IPS DF 6.9 (cell line): ENCODE data around the gene ZFHX2.
"Not testable (repeated sequence)": the region's sequence is repeated elsewhere in the genome, so short reads cannot be mapped to it uniquely, and the experiment has no call there.

Source experiments
- DNase-seq: peaks from one replicate; pipeline ENCODE4 v3.0.0-alpha.2; 2013; ENCODE audit warnings: low read depth, low spot score
- H3K27ac ChIP-seq: one replicate; pipeline ENCODE4 v1.5.1; 2013; ENCODE audit warnings: low read length, control low read depth
- H3K27me3 ChIP-seq: 2 replicates; pipeline ENCODE4 v1.6.1; 2013; ENCODE audit warnings: mild to moderate bottlenecking, low read length; ENCODE audit not compliant: control insufficient read depth, insufficient read depth
- H3K36me3 ChIP-seq: 2 replicates; pipeline ENCODE4 v1.6.1; 2013; ENCODE audit warnings: low read length; ENCODE audit not compliant: control insufficient read depth, insufficient read depth
- H3K4me1 ChIP-seq: 2 replicates; pipeline ENCODE4 v1.6.1; 2013; ENCODE audit warnings: low read length; ENCODE audit not compliant: control insufficient read depth, insufficient read depth
- H3K4me3 ChIP-seq: 2 replicates; pipeline ENCODE4 v1.5.1; 2013; ENCODE audit warnings: mild to moderate bottlenecking, low read length
- H3K9me3 ChIP-seq: 2 replicates; pipeline ENCODE4 v1.6.1; 2013; ENCODE audit warnings: low read length, inconsistent platforms; ENCODE audit not compliant: control insufficient read depth, insufficient read depth
- WGBS: extraction: QIAGEN DNeasy Blood & Tissue Kit; methylation state at CpG from one replicate; pipeline ENCODE4 v1.1.7; 2013; ENCODE audit warnings: mixed read lengths, missing lambda C conversion rate; ENCODE audit not compliant: insufficient read length, insufficient coverage; 5-methylcytosine and 5-hydroxymethylcytosine counted together

Gene ZFHX2

DNA sequence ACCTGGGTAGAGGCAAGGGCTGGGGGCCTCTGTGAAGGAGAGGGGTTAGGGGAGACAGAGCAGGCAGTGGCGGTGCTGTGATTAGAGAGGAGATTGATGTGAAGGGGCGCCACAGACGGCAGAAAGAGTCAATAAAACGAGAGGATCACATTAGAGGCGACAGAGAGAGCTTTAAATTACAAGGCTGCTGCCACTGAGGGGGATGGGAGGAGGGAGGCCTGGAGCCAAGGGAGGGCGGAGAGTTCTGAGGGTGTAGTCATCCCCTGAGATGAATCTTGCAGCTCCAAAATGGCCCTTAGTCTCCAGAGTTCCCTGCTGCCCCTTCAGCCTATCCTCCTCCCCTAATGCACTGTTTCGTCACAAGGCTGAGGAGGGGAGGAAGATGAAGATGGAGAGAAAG is 12.8 kb downstream of the ZFHX2 start:
- DNase-seq, result no peak
- Histone ChIP-seq H3K27ac (peak overlapping the region; percentile 88), H3K27me3 (no peaks in the 10 kb centered on the region), H3K36me3 (peaks cover 7% of the 10 kb centered on the region), H3K4me1 (peaks cover 5% of the 10 kb centered on the region), H3K4me3 (peak overlapping the region; percentile 23; the same call in 1 of the 2 replicates), H3K9me3 (no peaks in the 10 kb centered on the region)
- WGBS, result no CpG with 5 or more reads among the region's 7 CpGs

DNA sequence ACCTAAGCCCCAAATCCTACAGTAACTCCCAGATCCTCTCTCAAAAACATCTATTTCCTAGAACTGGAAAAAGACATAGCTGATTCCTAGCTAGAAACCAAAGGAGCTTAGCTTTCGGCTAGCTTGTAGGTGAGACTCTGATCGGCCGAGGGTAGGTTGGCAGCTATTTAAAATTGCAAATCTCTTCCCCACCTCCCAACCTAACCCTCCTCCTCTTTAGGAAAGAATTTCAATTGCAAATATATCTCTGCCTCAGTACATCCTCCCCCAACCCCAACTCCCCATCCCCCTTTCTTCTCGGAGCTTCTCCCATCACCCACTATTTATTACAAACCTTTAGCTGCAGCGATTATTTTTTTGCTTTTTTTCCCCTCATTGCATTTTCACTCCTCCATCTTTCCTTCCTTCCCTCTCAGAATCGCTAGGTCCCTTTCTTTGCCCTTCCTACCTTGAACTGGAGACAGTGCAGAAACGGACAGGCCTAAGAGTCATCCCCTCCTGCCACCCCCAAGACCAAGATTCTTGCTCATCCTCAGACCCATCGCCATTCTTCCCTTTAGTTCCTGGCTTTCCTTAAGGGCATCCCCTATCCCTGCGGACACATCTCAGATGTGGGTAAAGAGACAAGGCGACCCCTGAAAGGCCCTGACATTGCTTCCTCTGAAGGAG is 13.4 kb downstream of the ZFHX2 start:
- no CpG with 5 or more reads among the region's 10 CpGs for WGBS

DNA sequence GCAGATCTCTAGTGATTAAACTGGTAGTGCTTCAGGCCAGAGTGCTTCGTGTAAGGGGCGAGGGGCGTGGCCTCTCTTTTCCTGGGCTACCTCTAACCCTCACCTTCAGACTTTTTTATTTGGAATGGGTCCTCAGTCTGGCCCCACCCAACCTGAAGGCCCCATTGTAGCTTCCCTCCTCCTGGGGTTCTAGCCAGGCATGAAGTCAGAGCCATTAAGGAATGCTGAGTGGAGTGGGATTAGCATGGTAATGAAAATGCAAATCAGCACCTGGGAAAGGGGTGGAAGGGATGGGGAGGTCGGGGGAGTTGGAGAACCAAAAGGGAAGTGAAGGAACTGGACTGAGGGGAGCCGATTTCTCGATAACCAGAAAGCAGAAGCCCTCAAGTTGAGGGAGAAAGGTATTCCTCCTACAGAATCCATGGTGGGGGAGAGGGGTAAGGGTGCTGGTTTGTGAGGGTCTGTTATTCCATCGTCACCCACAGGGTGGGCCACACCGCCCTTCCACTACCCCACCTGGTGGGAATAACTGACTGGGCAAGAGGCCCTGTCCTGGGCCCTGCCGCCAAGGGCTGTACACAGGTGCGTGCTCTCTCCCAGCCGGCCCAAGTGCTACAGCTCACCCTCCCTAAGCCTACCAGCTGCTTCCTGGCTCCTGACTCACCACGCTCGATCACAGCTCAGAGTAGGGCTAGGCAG is 14.1 kb downstream of the ZFHX2 start:
- H3K27me3 ChIP-seq, result no peaks in the 10 kb centered on the region
- peak overlapping the region; percentile 36; the same call in 1 of the 2 replicates for H3K4me3 ChIP-seq
- peaks cover 14% of the 10 kb centered on the region for H3K36me3 ChIP-seq
- no peak for DNase-seq
- no peaks in the 10 kb centered on the region for H3K9me3 ChIP-seq
- no CpG with 5 or more reads among the region's 13 CpGs for WGBS
- H3K27ac ChIP-seq, result peak overlapping the region; percentile 97
- peaks cover 3% of the 10 kb centered on the region; the same call in 1 of the 2 replicates for H3K4me1 ChIP-seq

More for the DNA sequence above, 13.4 kb downstream of the ZFHX2 start:
- Histone ChIP-seq H3K36me3 (peaks cover 10% of the 10 kb centered on the region), H3K27ac (peak overlapping the region; percentile 97), H3K4me1 (peaks cover 3% of the 10 kb centered on the region; the same call in 1 of the 2 replicates), H3K4me3 (peak overlapping the region; percentile 36; the same call in 1 of the 2 replicates), H3K27me3 (no peaks in the 10 kb centered on the region), H3K9me3 (no peaks in the 10 kb centered on the region)
- DNase-seq, result no peak

DNA sequence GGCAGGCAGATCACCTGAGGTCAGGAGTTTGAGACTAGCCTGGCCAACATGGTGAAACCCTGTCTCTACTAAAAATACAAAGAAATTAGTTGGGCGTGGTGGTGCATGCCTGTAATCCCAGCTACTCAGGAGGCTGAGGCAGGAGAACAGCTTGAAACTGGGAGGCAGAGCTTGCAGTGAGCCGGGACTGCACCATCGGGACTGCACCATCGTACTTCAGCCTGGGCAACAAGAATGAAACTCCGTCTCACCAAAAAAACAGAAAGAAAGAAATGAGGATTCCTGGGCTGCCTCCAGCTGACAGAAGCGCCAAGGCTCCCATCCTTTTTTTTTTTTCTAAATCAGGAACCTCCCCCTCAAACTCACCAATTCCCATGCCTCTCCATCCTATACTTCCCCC is 14.7 kb downstream of the ZFHX2 start:
- DNase-seq, result not testable (repeated sequence)

GRCh38 chr14:23536494-23536893 is 15.1 kb downstream of the ZFHX2 start:
- Histone ChIP-seq H3K36me3 (peaks cover 19% of the 10 kb centered on the region), H3K27ac (no peak overlapping the region), H3K9me3 (no peaks in the 10 kb centered on the region), H3K4me3 (no peak overlapping the region), H3K4me1 (peaks cover 2% of the 10 kb centered on the region), H3K27me3 (no peaks in the 10 kb centered on the region)
- DNase-seq, result no peak
- WGBS, result no CpG with 5 or more reads among the region's 2 CpGs

More for the DNA sequence above, 14.7 kb downstream of the ZFHX2 start:
- H3K36me3 ChIP-seq, result peaks cover 18% of the 10 kb centered on the region
- H3K27ac ChIP-seq, H3K4me1 ChIP-seq, H3K4me3 ChIP-seq, H3K27me3 ChIP-seq, H3K9me3 ChIP-seq: not testable (repeated sequence)
- whole genome bisulfite sequencing, result no CpG with 5 or more reads among the region's 6 CpGs

GRCh38 chr14:23535943-23536342 is 15.6 kb downstream of the ZFHX2 start:
- Histone ChIP-seq H3K9me3 (no peaks in the 10 kb centered on the region), H3K27ac (no peak overlapping the region), H3K27me3 (no peaks in the 10 kb centered on the region), H3K36me3 (peaks cover 21% of the 10 kb centered on the region), H3K4me1 (peaks cover 2% of the 10 kb centered on the region), H3K4me3 (no peak overlapping the region)
- no peak for DNase-seq
- no CpG with 5 or more reads among the region's 4 CpGs for WGBS

- H3K27me3 ChIP-seq, result no peaks in the 10 kb centered on the region
- peaks cover 2% of the 10 kb centered on the region for H3K4me1 ChIP-seq
- H3K36me3 ChIP-seq, result peaks cover 21% of the 10 kb centered on the region
- WGBS, result no CpG with 5 or more reads among the region's 16 CpGs
- no peak overlapping the region for H3K27ac ChIP-seq
- DNase-seq, result no peak
- no peak overlapping the region for H3K4me3 ChIP-seq
- no peaks in the 10 kb centered on the region for H3K9me3 ChIP-seq
Measured at GRCh38 chr14:23533652-23534435, 17.7 kb downstream of the ZFHX2 start.

GRCh38 chr14:23532658-23533057 is 18.9 kb downstream of the ZFHX2 start:
- no CpG with 5 or more reads among the region's 7 CpGs for WGBS
- no peaks in the 10 kb centered on the region for H3K9me3 ChIP-seq
- peaks cover 21% of the 10 kb centered on the region for H3K36me3 ChIP-seq
- no peak overlapping the region for H3K27ac ChIP-seq
- peaks cover 2% of the 10 kb centered on the region for H3K4me1 ChIP-seq
- H3K4me3 ChIP-seq, result no peak overlapping the region
- no peak for DNase-seq
- no peaks in the 10 kb centered on the region for H3K27me3 ChIP-seq

DNA sequence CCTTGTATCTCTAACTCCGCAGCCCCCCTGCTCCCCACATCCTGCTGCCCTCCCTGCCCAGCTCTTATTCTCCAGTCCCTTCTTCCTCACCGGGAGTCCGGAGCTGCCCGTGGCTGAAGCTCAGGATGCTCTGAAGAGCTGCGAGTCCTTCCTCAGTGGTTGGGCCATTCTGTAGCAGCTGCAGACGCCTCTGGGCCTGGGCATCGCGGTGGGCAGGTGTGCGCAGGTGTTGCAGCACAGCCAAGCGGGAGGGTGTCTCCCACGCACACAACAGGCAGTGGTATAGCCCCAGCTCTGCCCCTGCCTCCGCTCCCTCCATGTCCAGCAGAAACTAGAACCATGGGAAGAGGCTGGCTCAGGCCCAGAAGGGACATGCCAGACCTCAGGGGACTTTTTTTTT is 20.2 kb downstream of the ZFHX2 start:
- Histone ChIP-seq H3K27ac (no peak overlapping the region), H3K9me3 (no peaks in the 10 kb centered on the region), H3K4me1 (peaks cover 2% of the 10 kb centered on the region), H3K4me3 (no peak overlapping the region; the same call in 1 of the 2 replicates), H3K27me3 (no peaks in the 10 kb centered on the region), H3K36me3 (peaks cover 29% of the 10 kb centered on the region)
- DNase-seq, result no peak
- no CpG with 5 or more reads among the region's 12 CpGs for WGBS

DNA sequence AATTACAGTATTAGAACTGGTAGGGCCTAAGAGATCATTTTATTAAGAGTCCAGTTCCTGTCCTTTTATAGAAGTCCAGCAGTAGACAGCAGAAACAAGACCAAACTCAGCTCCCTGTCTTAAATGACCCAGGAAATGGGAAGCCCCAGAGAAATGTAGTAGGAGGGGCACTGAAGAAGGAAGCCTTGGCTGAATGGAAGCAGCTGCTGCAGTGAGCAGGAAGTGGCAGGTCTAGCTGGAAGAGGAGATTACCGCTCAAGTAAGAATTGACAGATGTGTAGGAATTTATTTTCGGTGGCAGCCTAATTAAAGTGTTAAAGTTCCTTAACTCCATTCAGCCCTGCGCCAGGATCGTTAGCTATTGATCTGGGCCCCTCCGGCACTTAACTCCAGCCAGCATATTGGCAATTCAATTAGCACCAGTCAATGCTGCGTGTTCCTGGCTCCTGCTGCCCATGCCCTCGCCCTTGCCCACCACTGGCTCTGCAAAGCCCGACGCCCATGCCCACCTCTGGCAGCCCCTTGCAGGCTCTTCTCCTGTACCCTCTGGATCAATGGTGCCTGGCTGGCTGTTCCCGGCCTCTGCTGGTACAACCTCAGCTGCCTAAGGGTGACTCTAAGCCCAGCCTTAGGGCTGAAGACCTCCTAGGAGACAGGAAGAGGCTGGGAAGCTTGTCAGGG is 21.1 kb downstream of the ZFHX2 start:
- Histone ChIP-seq H3K27ac (no peak overlapping the region), H3K9me3 (no peaks in the 10 kb centered on the region), H3K36me3 (peaks cover 36% of the 10 kb centered on the region), H3K4me1 (peaks cover 2% of the 10 kb centered on the region; the same call in 1 of the 2 replicates), H3K27me3 (no peaks in the 10 kb centered on the region), H3K4me3 (no peak overlapping the region)
- no peak for DNase-seq
- WGBS, result no CpG with 5 or more reads among the region's 10 CpGs
